Measurements from ENCODE around the gene INHBE.
"Not testable (repeated sequence)": the region's sequence is repeated elsewhere in the genome, so short reads cannot be mapped to it uniquely, and the experiment has no call there.

Gene INHBE

GRCh38 chr12:57496822-57497221 lies 41.7 kb downstream of the INHBE start:
- no peak for DNase-seq (ENCODE audit: low read depth in 2 of 2)

DNA sequence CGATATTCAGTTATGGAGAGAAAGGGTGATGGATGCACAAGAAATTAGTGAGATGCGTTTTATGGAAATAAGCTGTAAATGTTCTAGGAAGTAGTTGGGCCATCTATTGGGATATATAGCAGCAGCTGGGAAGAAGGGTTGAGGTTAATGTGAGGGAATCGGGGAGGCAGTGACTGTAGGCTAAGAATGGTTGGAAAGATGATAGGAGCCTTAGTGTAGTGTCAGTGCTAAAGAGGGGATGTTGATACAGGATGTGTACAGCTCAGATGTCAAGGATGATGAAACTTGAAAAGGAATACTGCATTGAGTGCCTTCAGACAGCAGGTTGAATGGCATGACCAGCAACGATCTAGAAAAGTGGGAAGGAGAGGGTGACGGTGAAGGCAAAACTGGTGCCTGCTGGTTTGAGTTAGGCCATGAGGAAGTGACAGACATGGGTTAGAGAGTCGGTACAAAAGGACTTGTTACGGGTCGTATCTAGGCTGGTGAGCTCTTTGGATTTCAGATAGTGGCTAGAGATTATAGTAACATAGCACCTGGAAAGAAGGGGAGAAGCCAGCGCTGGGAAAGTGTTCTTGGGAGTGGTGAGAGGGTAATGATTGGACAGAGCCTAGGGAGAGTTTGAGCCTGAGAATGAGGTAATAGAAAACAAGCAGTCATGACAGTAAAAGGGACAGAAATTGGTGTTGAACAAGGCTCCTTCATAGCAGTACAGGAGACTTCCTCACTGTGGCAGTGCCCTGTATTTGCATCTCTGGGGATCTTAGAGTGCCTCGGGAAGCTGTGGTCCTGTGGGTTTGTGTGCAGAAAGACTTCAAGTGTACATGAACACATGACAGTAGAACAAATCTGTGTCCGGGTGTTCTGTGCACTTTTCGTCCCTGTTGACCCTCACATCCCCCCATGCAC lies 42.4 kb downstream of the INHBE start:
- no peak for DNase-seq (ENCODE audit: low read depth in 2 of 2)

DNA sequence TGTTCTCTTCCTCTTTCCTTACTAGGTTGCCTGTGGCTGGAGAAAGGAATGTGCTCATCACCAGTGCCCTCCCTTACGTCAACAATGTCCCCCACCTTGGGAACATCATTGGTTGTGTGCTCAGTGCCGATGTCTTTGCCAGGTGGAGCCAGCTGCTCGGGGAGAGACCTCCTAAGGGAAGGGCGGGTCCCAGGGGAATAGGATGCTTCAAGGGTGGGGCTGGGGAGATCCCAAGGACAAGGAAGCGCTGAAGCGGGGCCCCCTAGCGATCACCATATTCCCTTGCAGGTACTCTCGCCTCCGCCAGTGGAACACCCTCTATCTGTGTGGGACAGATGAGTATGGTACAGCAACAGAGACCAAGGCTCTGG lies 43.0 kb downstream of the INHBE start:
- DNase-seq (ENCODE audit: low read depth in 2 of 2): no peak

DNA sequence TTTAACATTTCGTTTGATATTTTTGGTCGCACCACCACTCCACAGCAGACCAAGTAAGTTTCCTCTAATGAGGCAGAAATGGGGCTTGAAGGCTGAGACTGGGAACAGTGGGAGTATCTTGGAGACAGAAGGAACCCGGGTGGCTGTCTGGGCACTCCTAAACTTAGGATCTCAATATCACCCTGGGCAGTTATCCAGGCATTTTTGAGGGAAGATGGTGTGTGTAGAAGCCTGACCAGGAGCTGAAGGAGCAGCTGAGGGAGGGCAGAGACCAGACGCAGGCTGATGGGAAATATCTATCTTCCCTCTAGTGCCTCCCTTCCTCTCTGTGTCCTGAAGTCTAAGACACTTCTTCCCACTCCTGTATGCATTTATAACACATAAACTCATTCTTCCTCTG lies 43.5 kb downstream of the INHBE start:
- DNase-seq (ENCODE audit: low read depth in 2 of 2): no peak

- no peak for DNase-seq (ENCODE audit: low read depth in 2 of 2)
Observed at GRCh38 chr12:57500213-57500612, 45.1 kb downstream of the INHBE start.

- not testable (repeated sequence) for DNase-seq (ENCODE audit: low read depth in 2 of 2)
Observed at GRCh38 chr12:57502311-57502969, 47.3 kb downstream of the INHBE start.

- DNase-seq (ENCODE audit: low read depth in 2 of 2): not testable (repeated sequence)
Observed at GRCh38 chr12:57506541-57506940, 51.4 kb downstream of the INHBE start.
